GM20431 (cell line): ENCODE measurements around the gene OR52B6.

Source experiments
- in situ Hi-C: fragments of 300-500 bp; cut with MseI, MboI; formaldehyde crosslinking; loops from one replicate; pipeline ENCODE4 v1.15.0; 2020; ENCODE audit warnings: low sequenced_read_pairs; ENCODE audit not compliant: unreplicated experiment

Gene OR52B6

GRCh38 chr11:5631417-5631816, 50.7 kb downstream of the OR52B6 start:
- in situ Hi-C loops = no loop called here
